NCI-H1930 (cell line): ENCODE data around the gene PRKCI.
"Not testable (repeated sequence)": the region's sequence is repeated elsewhere in the genome, so short reads cannot be mapped to it uniquely, and the experiment has no call there.

Source experiments
- DNase-seq, 2 experiments: peaks; one replicate each; lab custom pipeline; 2025; lab: John Stamatoyannopoulos, UW

Gene PRKCI

DNA sequence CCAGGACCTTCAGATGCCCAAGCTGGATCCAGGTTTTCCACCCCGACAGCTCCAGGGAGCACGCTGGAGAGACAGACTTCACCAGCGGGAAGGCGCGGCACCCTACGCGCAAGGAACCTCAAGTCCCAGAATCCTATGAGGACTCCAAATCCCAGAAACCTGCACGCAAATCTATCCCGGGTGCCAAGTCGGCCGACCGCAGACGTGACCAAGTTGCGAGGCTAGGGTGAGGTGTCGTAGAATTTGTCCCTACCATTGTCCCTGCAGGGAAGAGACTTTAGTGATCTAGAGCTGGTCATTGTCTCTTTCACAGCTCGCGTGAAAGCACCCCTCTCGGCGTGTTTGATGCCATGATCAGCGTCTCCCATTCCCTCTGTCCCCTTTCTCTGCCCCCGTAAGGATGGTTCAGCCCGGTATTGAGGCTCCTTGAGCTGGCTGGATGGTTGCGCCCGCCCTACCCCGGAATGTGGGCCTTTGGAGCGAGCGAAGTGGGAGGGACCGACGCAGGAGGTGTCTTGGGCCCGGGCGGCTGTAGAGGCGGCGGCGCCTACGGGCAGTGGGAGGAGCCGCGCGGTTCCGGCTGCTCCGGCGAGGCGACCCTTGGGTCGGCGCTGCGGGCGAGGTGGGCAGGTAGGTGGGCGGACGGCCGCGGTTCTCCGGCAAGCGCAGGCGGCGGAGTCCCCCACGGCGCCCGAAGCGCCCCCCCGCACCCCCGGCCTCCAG, at the start of gene PRKCI:
PRKCI (plus strand) TSS at position 501 of the 723 bp plus-strand sequence. CDS start 246 bp downstream, outside the sequence.
- peak; percentile 86 to 91 for DNase-seq

GRCh38 chr3:170178651-170179050, 43.6 kb upstream of the PRKCI start:
- DNase-seq = no peak

DNA sequence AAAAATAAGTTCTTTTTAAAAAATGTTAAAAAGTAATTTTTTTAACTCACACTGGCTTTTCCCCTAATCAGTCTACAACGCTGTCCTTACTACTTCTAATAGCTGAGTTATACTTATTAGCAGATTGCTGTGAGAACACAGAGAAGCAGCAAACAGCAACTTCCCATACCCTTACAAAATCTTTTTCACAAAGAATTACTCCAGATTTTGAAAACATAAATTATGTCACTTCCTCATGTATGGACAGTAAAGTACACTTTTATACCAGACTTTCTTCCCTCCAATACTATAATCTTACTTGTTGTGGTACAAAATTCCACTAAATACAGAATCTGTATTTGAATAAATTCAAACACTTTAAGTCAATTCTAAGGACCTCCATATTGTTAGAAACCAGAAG, 42.8 kb upstream of the PRKCI start:
- no peak for DNase-seq

DNA sequence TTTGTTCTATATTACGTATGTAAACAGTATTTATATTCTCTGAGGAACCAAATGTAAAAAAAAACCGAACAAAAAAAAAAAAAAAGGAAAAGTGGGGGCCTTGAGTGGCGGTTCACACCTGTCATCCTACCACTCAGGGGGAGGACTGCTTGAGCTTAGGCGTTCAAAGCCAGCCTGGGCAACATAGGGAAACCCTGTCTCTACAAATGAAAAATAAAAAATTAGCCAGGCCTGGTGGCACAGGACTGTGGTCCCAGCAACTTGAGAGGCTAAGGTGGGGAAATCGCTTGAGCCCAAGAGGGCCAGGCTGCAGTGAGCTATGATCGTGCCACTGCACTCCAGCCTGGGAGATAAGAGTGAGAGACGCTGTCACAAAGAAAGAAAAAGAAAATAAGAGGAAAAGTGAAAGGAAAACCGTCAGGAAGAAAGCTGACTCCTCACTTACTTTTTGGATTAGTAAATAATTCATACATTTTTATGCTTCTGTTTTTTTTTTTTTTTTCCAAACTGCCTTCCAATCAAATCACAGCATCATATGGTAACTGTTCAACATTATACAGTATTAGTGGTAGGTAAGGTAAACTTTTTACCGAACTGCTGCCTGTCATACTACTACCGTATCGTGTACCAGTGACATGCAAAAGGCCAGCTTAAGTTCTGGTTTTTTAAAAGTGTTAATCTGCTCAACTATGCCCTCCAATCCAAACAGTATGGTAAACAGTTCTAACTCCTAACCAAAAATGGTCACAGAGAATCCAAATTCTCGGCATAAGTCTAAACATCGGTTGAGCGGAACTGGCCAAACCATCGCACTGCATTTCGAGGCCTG, 41.9 kb upstream of the PRKCI start:
- DNase-seq = no peak

GRCh38 chr3:170180908-170181885, 41.0 kb upstream of the PRKCI start, which contains the start of gene PHC3:
Gene PHC3 (minus strand): TSS chr3:170181733. CDS start chr3:170181715, 18 bp downstream.
- peak; percentile 74 to 87 for DNase-seq

DNA sequence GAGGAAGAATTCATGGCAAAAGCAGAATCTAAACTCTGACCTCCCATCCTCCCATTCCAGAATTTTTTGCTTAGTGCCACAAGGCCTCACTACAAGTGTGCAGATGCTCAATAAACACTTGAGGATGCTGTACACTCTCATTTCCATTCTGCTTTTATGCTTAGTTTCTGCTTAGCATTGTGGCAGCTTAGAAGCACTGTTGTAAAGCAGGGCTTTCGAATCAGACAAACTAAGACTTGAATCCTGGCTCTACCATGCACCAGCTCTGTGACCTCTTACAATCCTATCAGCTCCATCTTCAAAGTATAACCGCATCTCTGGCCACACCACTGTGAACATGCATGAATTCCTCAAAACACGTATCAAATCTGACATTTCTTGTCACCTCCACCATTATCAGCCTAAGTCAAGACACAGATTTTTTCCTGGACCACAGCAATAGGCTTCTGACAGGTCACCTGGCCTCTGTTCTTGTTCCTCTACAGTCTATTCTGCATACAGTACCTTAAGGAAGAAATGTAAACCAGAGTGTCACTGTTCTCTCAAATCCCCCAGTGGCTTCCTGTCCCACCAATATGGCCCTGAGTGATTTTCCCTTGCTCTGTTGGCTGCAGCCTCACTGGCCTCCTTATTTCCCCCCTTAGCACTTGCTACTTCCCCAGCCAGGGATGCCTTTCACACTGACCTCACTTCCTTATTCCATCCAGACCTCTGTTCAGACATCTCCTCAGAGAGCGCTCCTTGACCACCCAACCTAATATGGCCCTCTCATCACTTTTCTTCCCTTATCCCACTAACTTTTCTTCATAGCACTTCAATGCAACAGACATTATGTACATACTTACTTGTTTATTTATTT, 32.6 kb upstream of the PRKCI start:
- DNase-seq = no peak

DNA sequence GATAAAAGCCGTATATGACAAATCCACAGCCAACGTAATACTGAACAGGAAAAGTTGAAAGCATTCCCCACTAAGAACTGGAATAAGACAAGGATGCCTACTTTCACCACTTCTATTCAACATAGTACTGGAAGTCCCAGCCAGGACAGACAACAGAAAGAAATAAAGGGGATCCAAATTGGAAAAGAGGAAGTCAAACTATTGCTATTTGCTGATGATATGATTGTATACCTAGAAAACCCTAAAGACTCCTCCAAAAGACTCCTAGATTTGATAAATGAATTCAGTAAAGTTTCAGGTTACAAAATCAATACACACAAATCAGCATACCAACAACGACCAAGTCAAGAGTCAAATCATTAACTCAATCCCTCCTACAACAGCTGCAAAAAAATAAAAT, 26.5 kb upstream of the PRKCI start:
- not testable (repeated sequence) for DNase-seq

- DNase-seq = no peak
These were observed 25.4 kb upstream of the PRKCI start for GRCh38 chr3:170196833-170197232.

GRCh38 chr3:170200987-170201386, 21.2 kb upstream of the PRKCI start:
- no peak for DNase-seq

DNA sequence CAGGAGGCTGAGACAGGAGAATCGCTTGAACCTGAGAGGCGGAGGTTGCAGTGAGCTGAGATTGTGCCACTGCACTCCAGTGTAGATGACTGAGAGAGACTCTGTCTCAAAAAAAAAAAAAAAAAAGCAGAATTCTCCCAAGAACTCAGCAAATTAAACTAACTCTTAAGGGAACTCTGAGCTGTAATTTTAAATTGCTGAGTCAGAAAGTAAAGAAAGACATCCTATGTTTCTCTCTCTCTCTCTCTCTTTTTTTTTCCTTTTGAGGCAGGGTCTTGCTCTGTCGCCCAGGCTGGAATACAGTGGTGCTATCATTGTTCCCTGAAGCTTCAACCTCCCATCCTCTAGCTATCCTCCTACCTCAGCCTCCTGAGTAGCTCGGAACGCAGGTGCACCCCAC, 20.7 kb upstream of the PRKCI start:
- DNase-seq = no peak

DNA sequence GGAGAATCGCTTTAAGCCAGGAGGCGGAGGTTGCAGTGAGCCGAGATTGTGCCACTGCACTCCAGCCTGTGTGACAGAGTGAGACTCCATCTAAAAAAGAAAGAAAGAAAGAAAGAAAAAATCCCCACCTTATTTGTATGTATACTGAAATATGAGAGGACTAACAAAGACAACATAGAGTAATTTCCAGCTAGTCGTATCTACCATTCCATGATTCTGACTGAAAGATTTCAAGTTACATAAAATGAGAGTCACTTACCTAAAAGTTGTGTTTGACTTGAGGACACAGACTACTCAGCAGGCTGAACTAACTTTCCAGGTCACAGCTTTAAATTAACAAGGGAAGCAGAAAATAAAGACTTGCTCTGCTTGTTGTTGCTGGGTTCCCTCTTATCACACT, 18.8 kb upstream of the PRKCI start:
- no peak for DNase-seq

- DNase-seq = no peak
These were observed 18.2 kb upstream of the PRKCI start for GRCh38 chr3:170204023-170204472.

DNA sequence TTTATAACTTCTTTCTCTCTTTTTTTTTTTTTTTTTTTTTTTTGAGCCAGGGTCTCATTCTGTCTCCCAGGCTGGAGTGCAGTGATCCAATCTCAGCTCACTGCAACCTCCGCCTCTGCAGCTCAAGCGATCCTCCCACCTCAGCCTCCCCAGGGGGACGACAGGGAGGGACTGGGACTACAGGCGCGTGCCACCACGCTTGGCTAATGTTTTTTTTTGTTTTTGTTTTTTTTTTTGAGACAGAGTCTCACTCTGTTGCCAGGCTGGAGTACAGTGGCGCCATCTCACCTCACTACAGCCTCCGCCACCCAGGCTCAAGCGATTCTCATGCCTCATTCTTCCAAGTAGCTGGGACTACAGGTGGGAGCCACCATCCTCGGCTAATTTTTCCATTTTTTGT, 17.7 kb upstream of the PRKCI start:
- DNase-seq = no peak

DNA sequence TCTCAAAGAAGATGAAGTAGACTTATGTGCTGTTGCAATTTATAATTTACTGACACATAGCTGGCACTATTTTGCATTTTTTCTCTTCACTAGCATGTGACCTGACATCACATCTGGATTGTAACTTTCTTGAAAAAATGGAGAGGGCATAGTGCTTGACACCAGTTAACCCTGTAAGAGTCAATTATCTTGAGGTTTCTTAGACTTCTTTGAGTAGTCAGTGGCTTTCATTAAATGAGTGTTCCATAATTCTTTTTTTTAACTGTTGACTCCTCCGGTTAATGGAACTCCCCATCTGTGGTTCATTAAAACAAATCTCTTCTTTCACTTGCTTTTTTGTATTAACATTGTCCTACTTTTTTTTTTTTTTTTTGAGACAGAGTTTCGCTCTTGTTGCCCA, 16.9 kb upstream of the PRKCI start:
- DNase-seq = no peak

- not testable (repeated sequence) for DNase-seq
These were observed 16.0 kb upstream of the PRKCI start for GRCh38 chr3:170206164-170206762.

DNA sequence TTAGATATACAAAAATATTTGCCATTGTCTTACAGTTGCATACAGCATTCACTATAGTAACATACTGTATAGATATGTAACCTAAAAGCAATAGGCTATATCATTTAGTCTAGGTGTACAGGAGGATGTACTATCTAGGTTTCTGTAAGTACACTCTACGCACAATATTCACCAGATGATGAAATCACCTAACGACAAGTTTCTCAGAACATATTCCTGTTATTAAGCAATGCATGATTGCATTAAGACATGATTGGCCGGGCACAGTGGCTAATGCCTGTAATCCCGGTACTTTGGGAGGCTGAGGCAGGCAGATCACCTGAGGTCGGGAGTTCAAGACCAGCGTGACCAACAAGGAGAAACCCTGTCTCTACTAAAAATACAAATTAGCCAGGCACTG, 14.5 kb upstream of the PRKCI start:
- no peak for DNase-seq

GRCh38 chr3:170211668-170212067, 10.6 kb upstream of the PRKCI start:
- DNase-seq = no peak

DNA sequence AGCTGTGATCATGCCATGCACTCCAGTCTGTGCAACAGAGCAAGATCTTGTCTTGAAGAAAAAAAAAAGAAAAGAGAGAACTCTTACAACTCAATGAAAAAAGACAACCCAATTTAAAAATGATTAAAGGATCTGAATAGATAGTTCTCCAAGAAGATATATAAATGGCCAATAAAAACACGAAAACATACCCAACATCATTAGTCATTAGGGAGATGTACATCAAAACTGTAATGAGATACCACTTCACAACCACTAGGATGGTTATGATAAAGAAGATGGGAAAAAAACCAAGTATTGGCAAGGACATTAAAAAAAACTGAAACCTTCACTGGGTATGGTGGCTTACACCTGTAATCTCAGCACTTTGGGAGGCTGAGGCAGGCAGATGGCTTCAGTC, 2.4 kb upstream of the PRKCI start:
- no peak for DNase-seq

DNA sequence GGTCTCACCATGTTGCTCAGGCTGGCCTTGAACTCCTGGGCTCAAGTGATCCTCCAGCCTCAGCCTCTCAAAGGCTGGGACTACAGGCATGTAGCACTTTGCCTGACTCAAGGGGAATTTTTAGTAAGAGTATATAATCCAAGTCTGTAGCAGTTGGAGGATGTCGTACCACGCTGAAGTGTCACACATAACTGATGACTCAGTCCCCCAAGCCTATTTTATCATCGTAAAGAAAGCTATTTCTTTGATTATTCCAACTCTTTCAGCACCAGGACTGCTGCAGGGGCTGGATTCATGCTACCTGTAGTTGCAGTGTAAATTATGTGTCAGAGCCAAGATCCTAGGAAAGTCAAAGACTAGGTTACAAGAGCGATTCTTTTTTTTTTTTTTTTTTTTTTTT, 1.4 kb upstream of the PRKCI start:
- no peak for DNase-seq
